Nephron progenitor cell (in vitro differentiated cells): ENCODE measurements around the gene PHC2.

Experiments used
- DNase-seq: peaks from one replicate; pipeline ENCODE4 v3.0.0; 2021
- H3K27ac Mint-ChIP-seq: 2 replicates; pipeline ENCODE4 v1.8.0; 2021; ENCODE audit warnings: mild to moderate bottlenecking, moderate library complexity, mixed read lengths
- H3K27me3 Mint-ChIP-seq: 2 replicates; pipeline ENCODE4 v1.8.0; 2021; ENCODE audit warnings: mild to moderate bottlenecking, low read depth, mixed read lengths; ENCODE audit not compliant: poor library complexity
- H3K36me3 Mint-ChIP-seq: 2 replicates; pipeline ENCODE4 v1.8.0; 2021; ENCODE audit warnings: low read depth, mixed read lengths
- H3K4me1 Mint-ChIP-seq: 2 replicates; pipeline ENCODE4 v1.8.0; 2021; ENCODE audit warnings: mixed read lengths
- H3K4me3 Mint-ChIP-seq: 2 replicates; pipeline ENCODE4 v1.8.0; 2021; ENCODE audit warnings: mild to moderate bottlenecking, moderate library complexity, mixed read lengths
- H3K9me3 Mint-ChIP-seq: 2 replicates; pipeline ENCODE4 v1.8.0; 2021; ENCODE audit warnings: mild to moderate bottlenecking, moderate library complexity, mixed read lengths
- TF ChIP-seq, protein P1 (sequence below): fragments of 200-600 bp; sonication (generic); IDR thresholded peaks from 2 replicates; pipeline ENCODE4 v1.5.0; 2021; ENCODE audit warnings: antibody characterized with exemption

Gene PHC2

GRCh38 chr1:33319949-33320618 is 110.8 kb downstream of the PHC2 start:
- Mint-ChIP-seq H3K9me3 (no peaks in the 10 kb centered on the region), H3K4me3 (no peak overlapping the region), H3K27me3 (peaks cover 3% of the 10 kb centered on the region), H3K36me3 (peaks cover 15% of the 10 kb centered on the region), H3K27ac (no peak overlapping the region), H3K4me1 (peaks cover 65% of the 10 kb centered on the region)
- TF ChIP-seq, protein P1, sequence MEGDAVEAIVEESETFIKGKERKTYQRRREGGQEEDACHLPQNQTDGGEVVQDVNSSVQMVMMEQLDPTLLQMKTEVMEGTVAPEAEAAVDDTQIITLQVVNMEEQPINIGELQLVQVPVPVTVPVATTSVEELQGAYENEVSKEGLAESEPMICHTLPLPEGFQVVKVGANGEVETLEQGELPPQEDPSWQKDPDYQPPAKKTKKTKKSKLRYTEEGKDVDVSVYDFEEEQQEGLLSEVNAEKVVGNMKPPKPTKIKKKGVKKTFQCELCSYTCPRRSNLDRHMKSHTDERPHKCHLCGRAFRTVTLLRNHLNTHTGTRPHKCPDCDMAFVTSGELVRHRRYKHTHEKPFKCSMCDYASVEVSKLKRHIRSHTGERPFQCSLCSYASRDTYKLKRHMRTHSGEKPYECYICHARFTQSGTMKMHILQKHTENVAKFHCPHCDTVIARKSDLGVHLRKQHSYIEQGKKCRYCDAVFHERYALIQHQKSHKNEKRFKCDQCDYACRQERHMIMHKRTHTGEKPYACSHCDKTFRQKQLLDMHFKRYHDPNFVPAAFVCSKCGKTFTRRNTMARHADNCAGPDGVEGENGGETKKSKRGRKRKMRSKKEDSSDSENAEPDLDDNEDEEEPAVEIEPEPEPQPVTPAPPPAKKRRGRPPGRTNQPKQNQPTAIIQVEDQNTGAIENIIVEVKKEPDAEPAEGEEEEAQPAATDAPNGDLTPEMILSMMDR = no peak
- no peak for DNase-seq

DNA sequence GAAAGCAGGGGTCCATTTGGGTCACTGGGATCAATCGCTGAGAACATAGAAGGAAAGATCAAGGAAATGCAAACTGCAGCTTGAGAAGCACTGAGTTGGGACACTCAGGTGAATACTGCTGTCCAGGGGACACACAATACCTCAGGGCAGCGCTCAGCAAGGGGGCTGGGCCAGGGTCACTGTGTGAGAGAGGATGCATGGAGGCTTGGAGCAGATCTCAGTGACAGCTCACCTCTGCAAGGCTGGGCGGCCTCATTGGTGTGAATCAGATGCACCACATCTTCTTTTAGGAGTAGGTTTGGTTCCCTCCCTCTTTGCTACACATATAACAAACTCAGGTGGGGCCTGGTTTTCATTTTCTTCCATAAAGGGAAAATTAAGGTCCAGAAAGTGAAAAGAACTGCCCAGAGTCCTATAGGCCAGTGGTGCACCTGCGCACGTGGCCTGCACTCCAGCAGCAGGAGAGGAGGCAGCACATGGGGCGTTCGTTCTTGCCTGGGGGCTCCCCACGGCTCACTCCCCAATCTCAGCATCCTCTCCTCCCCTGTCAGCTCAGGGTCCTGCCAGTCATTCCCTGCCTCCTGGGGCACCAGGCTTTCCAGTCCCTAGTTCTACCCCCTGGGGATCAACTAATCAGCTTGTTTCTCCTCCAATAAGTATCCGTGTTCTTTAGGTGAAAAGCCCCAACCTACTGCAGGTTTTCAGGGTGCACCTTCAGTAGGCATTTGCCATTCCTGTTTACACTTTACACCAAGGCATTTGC is 111.5 kb downstream of the PHC2 start:
- H3K9me3 Mint-ChIP-seq = no peaks in the 10 kb centered on the region
- DNase-seq = no peak
- peaks cover 11% of the 10 kb centered on the region for H3K36me3 Mint-ChIP-seq
- peaks cover 4% of the 10 kb centered on the region for H3K27me3 Mint-ChIP-seq
- H3K4me1 Mint-ChIP-seq = peaks cover 62% of the 10 kb centered on the region
- H3K27ac Mint-ChIP-seq = no peak overlapping the region
- no peak overlapping the region for H3K4me3 Mint-ChIP-seq
- TF ChIP-seq, protein P1 = no peak

DNA sequence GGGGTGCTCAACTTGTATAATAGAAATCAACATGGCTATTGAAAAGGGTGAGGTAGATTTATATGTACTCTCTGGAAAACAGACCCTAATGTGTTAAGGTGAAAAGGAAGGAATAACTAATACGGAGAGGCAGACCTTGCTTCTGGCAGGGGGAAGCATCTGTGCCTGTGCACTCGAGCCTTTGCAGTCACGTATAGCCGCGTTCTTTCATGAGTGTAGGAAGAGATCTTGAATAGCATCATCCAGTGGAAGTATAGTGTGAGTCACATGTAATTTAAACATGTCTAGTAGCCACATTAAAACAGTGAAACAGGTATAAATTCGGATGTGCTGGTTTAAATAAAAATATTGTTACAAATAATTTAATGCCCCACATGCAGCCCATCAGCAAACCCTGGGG is 112.9 kb downstream of the PHC2 start:
- Mint-ChIP-seq H3K27me3 (peaks cover 7% of the 10 kb centered on the region), H3K4me3 (no peak overlapping the region), H3K4me1 (peaks cover 49% of the 10 kb centered on the region), H3K27ac (no peak overlapping the region), H3K9me3 (no peaks in the 10 kb centered on the region), H3K36me3 (peaks cover 8% of the 10 kb centered on the region)
- TF ChIP-seq, protein P1 = no peak
- no peak for DNase-seq

- H3K27me3 Mint-ChIP-seq = peaks cover 10% of the 10 kb centered on the region
- H3K4me3 Mint-ChIP-seq = no peak overlapping the region
- no peak overlapping the region for H3K27ac Mint-ChIP-seq
- H3K4me1 Mint-ChIP-seq = peaks cover 47% of the 10 kb centered on the region
- H3K36me3 Mint-ChIP-seq = peaks cover 6% of the 10 kb centered on the region
- DNase-seq = no peak
- no peaks in the 10 kb centered on the region for H3K9me3 Mint-ChIP-seq
- TF ChIP-seq, protein P1 = no peak
Measured at GRCh38 chr1:33317354-33317753, 113.5 kb downstream of the PHC2 start.

GRCh38 chr1:33316601-33317000 is 114.3 kb downstream of the PHC2 start:
- Mint-ChIP-seq H3K9me3 (no peaks in the 10 kb centered on the region), H3K4me1 (peaks cover 45% of the 10 kb centered on the region), H3K4me3 (no peak overlapping the region), H3K36me3 (peaks cover 4% of the 10 kb centered on the region), H3K27ac (no peak overlapping the region), H3K27me3 (peaks cover 10% of the 10 kb centered on the region)
- TF ChIP-seq, protein P1 = no peak
- no peak for DNase-seq
